GM12872 (cell line): Measurements from ENCODE around the gene ANKRD22.

Source experiments
- CTCF ChIP-seq: IDR thresholded peaks from 3 replicates; pipeline ENCODE4 v1.5.1; 2011; ENCODE audit warnings: low read depth, mild to moderate bottlenecking, low read length, moderate library complexity; ENCODE audit not compliant: insufficient read depth

ANKRD22 gene

GRCh38 chr10:88881320-88881719, 29.7 kb upstream of the ANKRD22 start:
- TF ChIP-seq CTCF = no peak

GRCh38 chr10:88880282-88881076, 28.8 kb upstream of the ANKRD22 start:
- 0 out of 3 replicates have a peak, but pooled peaks have one; percentile 10 for TF ChIP-seq CTCF

GRCh38 chr10:88879534-88880281, 28.1 kb upstream of the ANKRD22 start, which contains the start of gene STAMBPL1:
Gene STAMBPL1 (plus strand): TSS chr10:88880245. CDS start chr10:88901709, 21,464 bp downstream.
- no peak for TF ChIP-seq CTCF

- no peak for TF ChIP-seq CTCF
These were observed 25.7 kb upstream of the ANKRD22 start for GRCh38 chr10:88877298-88877697.

- TF ChIP-seq CTCF = no peak
These were observed 23.4 kb upstream of the ANKRD22 start for GRCh38 chr10:88875081-88875480.

GRCh38 chr10:88874281-88874680, 22.6 kb upstream of the ANKRD22 start:
- TF ChIP-seq CTCF = no peak

GRCh38 chr10:88873757-88874156, 22.1 kb upstream of the ANKRD22 start:
- TF ChIP-seq CTCF = no peak
